Measurements from ENCODE around the gene MAN2A1. TPM values are rescaled to one million over a fixed set of nuclear protein-coding genes. Genes with fewer than 3 reads are reported as not detected.

Gene MAN2A1
- total RNA-seq = 32.8 TPM
- long read RNA-seq, full-length matches to known transcripts = 1 of 9 reads
- long read RNA-seq, partial matches to known transcripts = 4 of 9 reads
- long read RNA-seq, other reads (novel, unspliced or antisense) = 4 of 9 reads

- peak; percentile 95 for DNase-seq (ENCODE audit: low spot score)
Measured at GRCh38 chr5:109689740-109690241, at the start of gene MAN2A1. Gene MAN2A1, plus strand, starts transcription at chr5:109689927. Its CDS starts 491 bp downstream, at chr5:109690418.

- no peak for DNase-seq (ENCODE audit: low spot score)
Measured at GRCh38 chr5:109640976-109641375, 48.8 kb upstream of the MAN2A1 start.

GRCh38 chr5:109643791-109644350, 45.9 kb upstream of the MAN2A1 start:
- no peak for DNase-seq (ENCODE audit: low spot score)

GRCh38 chr5:109644829-109645228, 44.9 kb upstream of the MAN2A1 start:
- DNase-seq (ENCODE audit: low spot score) = no peak

- DNase-seq (ENCODE audit: low spot score) = no peak
Measured at GRCh38 chr5:109645707-109646192, 44.0 kb upstream of the MAN2A1 start.

GRCh38 chr5:109649318-109649717, 40.4 kb upstream of the MAN2A1 start:
- DNase-seq (ENCODE audit: low spot score) = no peak

- DNase-seq (ENCODE audit: low spot score) = no peak
Measured at GRCh38 chr5:109650493-109650892, 39.2 kb upstream of the MAN2A1 start.

- no peak for DNase-seq (ENCODE audit: low spot score)
Measured at GRCh38 chr5:109652096-109652495, 37.6 kb upstream of the MAN2A1 start.

GRCh38 chr5:109653042-109653441, 36.7 kb upstream of the MAN2A1 start:
- DNase-seq (ENCODE audit: low spot score) = no peak

- DNase-seq (ENCODE audit: low spot score) = no peak
Measured at GRCh38 chr5:109653561-109654239, 36.0 kb upstream of the MAN2A1 start.

GRCh38 chr5:109654455-109654854, 35.3 kb upstream of the MAN2A1 start:
- DNase-seq (ENCODE audit: low spot score) = no peak

- DNase-seq (ENCODE audit: low spot score) = no peak
Measured at GRCh38 chr5:109655841-109656240, 33.9 kb upstream of the MAN2A1 start.

GRCh38 chr5:109656829-109657228, 32.9 kb upstream of the MAN2A1 start:
- DNase-seq (ENCODE audit: low spot score) = no peak

GRCh38 chr5:109659901-109660300, 29.8 kb upstream of the MAN2A1 start:
- DNase-seq (ENCODE audit: low spot score) = no peak

- no peak for DNase-seq (ENCODE audit: low spot score)
Measured at GRCh38 chr5:109660301-109660700, 29.4 kb upstream of the MAN2A1 start.

- DNase-seq (ENCODE audit: low spot score) = no peak
Measured at GRCh38 chr5:109668237-109668636, 21.5 kb upstream of the MAN2A1 start.

GRCh38 chr5:109668668-109669422, 20.9 kb upstream of the MAN2A1 start:
- no peak for DNase-seq (ENCODE audit: low spot score)

- DNase-seq (ENCODE audit: low spot score) = no peak
Measured at GRCh38 chr5:109669991-109670706, 19.6 kb upstream of the MAN2A1 start.

GRCh38 chr5:109671136-109671535, 18.6 kb upstream of the MAN2A1 start:
- no peak for DNase-seq (ENCODE audit: low spot score)

- no peak for DNase-seq (ENCODE audit: low spot score)
Measured at GRCh38 chr5:109674596-109674995, 15.1 kb upstream of the MAN2A1 start.

GRCh38 chr5:109676920-109677319, 12.8 kb upstream of the MAN2A1 start:
- no peak for DNase-seq (ENCODE audit: low spot score)

All from mesenteric fat pad (tissue), 1 donor.